Parathyroid adenoma (tissue), 2 donors: ENCODE data around the gene ACER1.

Source experiments
- H2AFZ ChIP-seq: fragments of 300-600 bp; sonication (generic); one replicate; pipeline ENCODE4 v1.7.0; 2017; ENCODE audit warnings: antibody characterized with exemption, mild to moderate bottlenecking
- H3K27ac ChIP-seq: fragments of 300-600 bp; sonication (generic); one replicate; pipeline ENCODE4 v1.7.0; 2017
- H3K27me3 ChIP-seq: fragments of 300-600 bp; sonication (generic); one replicate; pipeline ENCODE4 v1.7.0; 2017; ENCODE audit warnings: low read length; ENCODE audit not compliant: control insufficient read depth, insufficient read depth
- H3K36me3 ChIP-seq: fragments of 300-600 bp; sonication (generic); one replicate; pipeline ENCODE4 v1.7.0; 2017; ENCODE audit warnings: low read length; ENCODE audit not compliant: control insufficient read depth, insufficient read depth
- H3K4me1 ChIP-seq: fragments of 300-600 bp; sonication (generic); one replicate; pipeline ENCODE4 v1.7.0; 2017; ENCODE audit warnings: control low read depth
- H3K4me2 ChIP-seq: fragments of 300-600 bp; sonication (generic); one replicate; pipeline ENCODE4 v1.7.0; 2017; ENCODE audit warnings: low read length
- H3K4me3 ChIP-seq: fragments of 300-600 bp; sonication (generic); one replicate; pipeline ENCODE4 v1.7.0; 2017; ENCODE audit warnings: low read depth, low read length
- H3K79me2 ChIP-seq: fragments of 300-600 bp; sonication (generic); one replicate; pipeline ENCODE4 v1.7.0; 2017; ENCODE audit warnings: control low read depth
- H3K9ac ChIP-seq: fragments of 300-600 bp; sonication (generic); one replicate; pipeline ENCODE4 v1.7.0; 2017; ENCODE audit warnings: mild to moderate bottlenecking
- H3K9me3 ChIP-seq: fragments of 300-600 bp; sonication (generic); one replicate; pipeline ENCODE4 v1.7.0; 2017; ENCODE audit warnings: low read length; ENCODE audit not compliant: control insufficient read depth
- CTCF ChIP-seq: fragments of 300-600 bp; sonication (generic); IDR thresholded peaks from one replicate; pipeline ENCODE4 v1.7.0; 2017; ENCODE audit warnings: antibody characterized with exemption, mild to moderate bottlenecking
- donor health status: primary hyperparathyroidism.

Gene ACER1

GRCh38 chr19:6259312-6259861 is 74.0 kb downstream of the ACER1 start:
- Histone ChIP-seq H3K27ac (peak overlapping the region; percentile 19), H3K4me1 (peaks cover 49% of the 10 kb centered on the region), H2AFZ (no peak overlapping the region), H3K27me3 (no peaks in the 10 kb centered on the region), H3K36me3 (no peaks in the 10 kb centered on the region), H3K4me2 (peak overlapping the region; percentile 46), H3K79me2 (peaks cover 47% of the 10 kb centered on the region), H3K9me3 (no peaks in the 10 kb centered on the region), H3K9ac (no peak overlapping the region), H3K4me3 (no peak overlapping the region)
- TF ChIP-seq CTCF = no peak

- peaks cover 52% of the 10 kb centered on the region for H3K79me2 ChIP-seq
- peak overlapping the region; percentile 19 for H3K27ac ChIP-seq
- H3K4me1 ChIP-seq = peaks cover 51% of the 10 kb centered on the region
- no peaks in the 10 kb centered on the region for H3K9me3 ChIP-seq
- no peak overlapping the region for H2AFZ ChIP-seq
- no peak overlapping the region for H3K4me2 ChIP-seq
- H3K4me3 ChIP-seq = no peak overlapping the region
- H3K9ac ChIP-seq = no peak overlapping the region
- H3K27me3 ChIP-seq = no peaks in the 10 kb centered on the region
- no peaks in the 10 kb centered on the region for H3K36me3 ChIP-seq
- no peak for TF ChIP-seq CTCF
These were observed 74.5 kb downstream of the ACER1 start for GRCh38 chr19:6258812-6259311.
